ENCODE data around the gene ZNF841. TPM values are rescaled to one million over a fixed set of nuclear protein-coding genes. Genes with fewer than 3 reads are reported as not detected.
"Not testable (repeated sequence)": the region's sequence is repeated elsewhere in the genome, so short reads cannot be mapped to it uniquely, and the experiment has no call there.

The ZNF841 gene
- total RNA-seq, 1 experiment from 2014 or later = 23.3 TPM

- not testable (repeated sequence) for H3K9me3 ChIP-seq (ENCODE audit: control insufficient read depth, low read depth, low read length); H3K4me1 ChIP-seq (ENCODE audit: insufficient read depth, low read length); H3K27ac Mint-ChIP-seq; H2BK15ac ChIP-seq (ENCODE audit: low read depth, low read length); H2BK120ac ChIP-seq (ENCODE audit: low read depth, low read length, poor library complexity, severe bottlenecking); H2BK5ac ChIP-seq (ENCODE audit: insufficient read length, low read length); H3K14ac ChIP-seq (ENCODE audit: insufficient read depth, low read length); H3K4me2 ChIP-seq (ENCODE audit: insufficient read depth, insufficient read length, low read length); H4K5ac ChIP-seq (ENCODE audit: insufficient read length, low read depth, low read length); H4K20me1 ChIP-seq (ENCODE audit: control insufficient read depth, insufficient read depth, insufficient read length); H4K91ac ChIP-seq (ENCODE audit: insufficient read length, low read depth, low read length); H3K27me3 Mint-ChIP-seq (ENCODE audit: low read depth); H2AK5ac ChIP-seq (ENCODE audit: insufficient read length, low read length); H3K18ac ChIP-seq (ENCODE audit: insufficient read length, low read depth, low read length); H3K79me1 ChIP-seq (ENCODE audit: insufficient read depth, low read depth, low read length, poor library complexity, severe bottlenecking); H3K56ac ChIP-seq (ENCODE audit: insufficient read length, low read depth, low read length); H3K79me2 ChIP-seq (ENCODE audit: insufficient read depth, low read length); H3K27ac ChIP-seq (ENCODE audit: insufficient read length, low read depth, low read length); H3K27me3 ChIP-seq (ENCODE audit: insufficient read depth, low read length); DNase-seq; H3K23me2 ChIP-seq (ENCODE audit: insufficient read length, low read depth, low read length, poor library complexity, severe bottlenecking); H4K8ac ChIP-seq (replicated peaks; ENCODE audit: insufficient read length, low read depth, low read length); H3K23ac ChIP-seq (ENCODE audit: insufficient read length, low read depth, low read length); H3K4ac ChIP-seq (ENCODE audit: low read depth, low read length); H2AFZ ChIP-seq (ENCODE audit: low read length); H3K4me3 Mint-ChIP-seq; H2BK12ac ChIP-seq (ENCODE audit: insufficient read length, low read depth, low read length); H3K9ac ChIP-seq (ENCODE audit: extremely low read depth, insufficient read length, low read length); H3T11ph ChIP-seq (ENCODE audit: low read length); H2BK20ac ChIP-seq (ENCODE audit: low read depth, low read length, poor library complexity, severe bottlenecking)
- H3K9me3 Mint-ChIP-seq = peaks cover 46 to 58% of the 10 kb centered on the region in 2 experiments
- peaks cover 14 to 45% (median 31%) of the 10 kb centered on the region in 3 experiments for H3K36me3 Mint-ChIP-seq (ENCODE audit: insufficient read depth in 1 of 3, low read depth in 3 of 3)
- H3K4me1 Mint-ChIP-seq = peaks cover 9 to 12% of the 10 kb centered on the region in 2 experiments; a peak in 3 of 4 replicates
- WGBS (ENCODE audit: extremely low coverage, insufficient read length, low lambda C conversion rate) = no CpG with 5 or more reads among the region's 1 CpG
Observed at GRCh38 chr19:52051736-52052135, 43.8 kb downstream of the ZNF841 start.

Data from H9 (cell line).